CD8-positive, alpha-beta memory T cell (primary cell): ENCODE measurements around the gene ZC3H7A. TPM values are rescaled to one million over a fixed set of nuclear protein-coding genes. Genes with fewer than 3 reads are reported as not detected.
A peak's percentile ranks its signal among the peaks of the same experiment; 100 is the strongest.

ENCODE experiments used
- CTCF ChIA-PET: fragments of 350-600 bp; sonication (Branson Sonifier 250); formaldehyde crosslinking; loops from one replicate; lab custom pipeline; 2021; ENCODE audit warnings: antibody characterized with exemption; lab: Charles Lee
- POLR2A ChIA-PET: fragments of 350-600 bp; sonication (Branson Sonifier 250); formaldehyde crosslinking; loops from one replicate; lab custom pipeline; 2021; ENCODE audit warnings: antibody characterized with exemption; lab: Charles Lee
- DNase-seq, 5 donors: peaks; one replicate each; pipeline versions ENCODE4 v3.0.0 to v3.0.0-alpha.2; 2020 to 2022; ENCODE audit warnings: mixed read lengths in 1 of 5
- H3K27ac ChIP-seq: one replicate; pipeline ENCODE4 v1.7.0; 2013; ENCODE audit warnings: low read depth, mild to moderate bottlenecking, low read length, moderate library complexity
- H3K27me3 ChIP-seq: 2 replicates; pipeline ENCODE4 v1.7.0; 2013; ENCODE audit warnings: low read length, mild to moderate bottlenecking; ENCODE audit not compliant: insufficient read depth, poor library complexity, severe bottlenecking
- H3K36me3 ChIP-seq: 2 replicates; pipeline ENCODE4 v1.7.0; 2013; ENCODE audit warnings: mild to moderate bottlenecking, low read length, moderate library complexity; ENCODE audit not compliant: insufficient read depth
- H3K4me1 ChIP-seq: 2 replicates; pipeline ENCODE4 v1.7.0; 2013; ENCODE audit warnings: mild to moderate bottlenecking, low read length, moderate library complexity; ENCODE audit not compliant: insufficient read depth
- H3K4me3 ChIP-seq: 2 replicates; pipeline ENCODE4 v1.7.0; 2013; ENCODE audit warnings: mild to moderate bottlenecking, low read length
- H3K9me3 ChIP-seq: 2 replicates; pipeline ENCODE4 v1.7.0; 2013; ENCODE audit warnings: mild to moderate bottlenecking, low read length
- H3K27ac Mint-ChIP-seq, 8 donors: one replicate each; pipeline ENCODE4 v1.8.0; 2020 to 2021; ENCODE audit warnings: mixed read lengths in 8 of 8, mild to moderate bottlenecking in 6 of 8, inconsistent platforms in 3 of 8, moderate library complexity in 3 of 8
- H3K27me3 Mint-ChIP-seq, 2 donors: one replicate each; pipeline ENCODE4 v1.8.0; 2020 to 2021; ENCODE audit warnings: mixed read lengths in 2 of 2, mild to moderate bottlenecking in 1 of 2, moderate library complexity in 1 of 2
- H3K36me3 Mint-ChIP-seq, 3 donors: one replicate each; pipeline ENCODE4 v1.8.0; 2020 to 2021; ENCODE audit warnings: mixed read lengths in 3 of 3, inconsistent platforms in 1 of 3, mild to moderate bottlenecking in 1 of 3
- H3K4me1 Mint-ChIP-seq, 3 donors: one replicate each; pipeline ENCODE4 v1.8.0; 2020 to 2021; ENCODE audit warnings: mixed read lengths in 3 of 3, inconsistent platforms in 1 of 3, mild to moderate bottlenecking in 1 of 3
- H3K4me3 Mint-ChIP-seq, 7 donors: one replicate each; pipeline ENCODE4 v1.8.0; 2020 to 2021; ENCODE audit warnings: mixed read lengths in 7 of 7, mild to moderate bottlenecking in 6 of 7, moderate library complexity in 4 of 7, inconsistent platforms in 2 of 7
- H3K9me3 Mint-ChIP-seq, 5 donors: one replicate each; pipeline ENCODE4 v1.8.0; 2020 to 2022; ENCODE audit warnings: mixed read lengths in 5 of 5, mild to moderate bottlenecking in 3 of 5, moderate library complexity in 2 of 5, inconsistent platforms in 1 of 5
- polyA plus RNA-seq: library from polyadenylated mRNA; unstranded; fragments of 300-500 nt; fragmentation: Illumina TruSeq; gene quantifications from one replicate; pipeline ENCODE4 v1.2.3, GENCODE V29; 2021
- total RNA-seq, 2 experiments: library from RNA; stranded (reverse); gene quantifications; one replicate each; pipeline ENCODE4 v1.2.3, GENCODE V29; 2021

The ZC3H7A gene
- total and polyA plus RNA-seq, 3 experiments from 2014 or later, result 35.6 to 54.2 (median 51.9) TPM

DNA sequence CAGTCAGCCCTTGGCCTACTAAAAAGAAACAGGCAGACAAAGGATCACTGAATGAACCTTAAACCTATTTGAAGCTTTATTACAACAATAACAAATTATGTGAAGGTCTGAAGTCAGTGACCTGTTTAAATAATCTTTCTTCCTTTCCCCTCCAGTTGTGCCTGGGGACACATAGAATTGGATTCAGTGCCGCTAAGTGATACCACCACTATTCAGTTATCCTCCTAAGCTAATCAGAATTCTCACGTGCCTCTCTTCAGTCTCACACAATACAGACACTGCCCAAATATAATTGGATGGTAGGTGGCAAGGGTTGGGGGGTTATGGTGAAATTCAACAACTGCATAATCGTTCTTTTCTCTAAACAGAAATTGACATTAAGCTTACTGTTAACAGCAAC, 65.8 kb downstream of the ZC3H7A start:
- POLR2A ChIA-PET, result no interaction called here
- Mint-ChIP-seq H3K36me3 (peaks cover 5 to 88% (median 30%) of the 10 kb centered on the region in 3 donors), H3K4me3 (no peak overlapping the region), H3K27me3 (no peaks in the 10 kb centered on the region), H3K27ac (peak overlapping the region in 3 of 8 donors; percentile 54 to 91 (median 90)), H3K4me1 (peaks cover 36 to 67% (median 62%) of the 10 kb centered on the region in 3 donors), H3K9me3 (no peaks in the 10 kb centered on the region)
- CTCF ChIA-PET, result interaction anchor here (0.6 to 1.4 kb wide), 2 partner anchors 199 to 636 kb away, joined by 3 to 5 read pairs; no protein-coding TSS in a partner anchor
- Histone ChIP-seq H3K4me1 (peaks cover 13% of the 10 kb centered on the region), H3K4me3 (no peak overlapping the region), H3K9me3 (no peaks in the 10 kb centered on the region), H3K36me3 (peaks cover 57% of the 10 kb centered on the region), H3K27ac (no peak overlapping the region), H3K27me3 (no peaks in the 10 kb centered on the region)
- no peak for DNase-seq

- POLR2A ChIA-PET, result no interaction called here
- Histone ChIP-seq H3K4me1 (peaks cover 8% of the 10 kb centered on the region), H3K36me3 (peaks cover 50% of the 10 kb centered on the region), H3K4me3 (no peak overlapping the region), H3K27me3 (no peaks in the 10 kb centered on the region), H3K27ac (no peak overlapping the region), H3K9me3 (no peaks in the 10 kb centered on the region)
- Mint-ChIP-seq H3K27ac (peak overlapping the region in 7 of 8 donors; percentile 7 to 58 (median 40)), H3K4me1 (peaks cover 35 to 63% (median 57%) of the 10 kb centered on the region in 3 donors), H3K4me3 (no peak overlapping the region), H3K27me3 (no peaks in the 10 kb centered on the region), H3K9me3 (no peaks in the 10 kb centered on the region), H3K36me3 (peaks cover 5 to 87% (median 33%) of the 10 kb centered on the region in 3 donors)
- DNase-seq, result no peak
- CTCF ChIA-PET, result no interaction called here
These were observed 67.3 kb downstream of the ZC3H7A start for GRCh38 chr16:11729787-11730186.

DNA sequence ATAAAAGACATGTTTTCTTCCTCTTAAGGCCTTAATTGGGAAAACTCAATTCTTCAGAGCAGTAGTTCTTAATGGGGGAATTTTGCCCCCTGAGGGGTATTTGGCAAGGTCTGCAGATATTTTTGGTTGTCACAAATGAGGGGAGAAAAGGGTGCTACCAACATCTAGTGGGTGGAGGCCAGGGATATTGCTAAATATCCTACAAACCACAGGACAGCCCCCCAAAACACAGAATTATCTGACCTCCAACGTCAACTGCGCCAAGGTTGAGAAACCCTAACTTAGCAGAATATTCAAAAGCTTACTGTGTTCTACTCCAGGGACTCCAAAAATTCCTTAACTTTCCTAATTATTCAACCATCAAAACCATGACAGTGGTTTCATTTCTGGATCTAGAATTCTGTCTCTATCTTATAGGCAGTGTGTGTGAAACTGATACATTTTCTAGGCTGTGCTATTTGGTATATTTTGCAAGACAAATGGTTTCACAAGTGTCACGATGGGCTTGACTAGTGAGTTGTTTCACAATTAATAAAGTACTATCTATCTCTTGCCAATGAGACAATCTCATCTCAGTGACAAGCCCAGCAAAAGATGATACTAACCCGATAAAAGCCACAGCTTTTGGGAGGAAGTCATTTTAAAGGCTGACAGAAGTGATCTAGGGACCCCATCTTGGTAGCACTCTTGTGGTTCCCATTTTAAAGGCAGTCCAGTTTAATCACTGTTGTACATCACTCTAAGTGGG, 69.1 kb downstream of the ZC3H7A start:
- H3K4me3 ChIP-seq, result no peak overlapping the region
- Mint-ChIP-seq H3K9me3 (no peaks in the 10 kb centered on the region), H3K36me3 (peaks cover 5 to 81% (median 28%) of the 10 kb centered on the region in 3 donors), H3K27ac (peak overlapping the region in 7 of 8 donors; percentile 9 to 79 (median 39)), H3K27me3 (no peaks in the 10 kb centered on the region), H3K4me1 (peaks cover 32 to 60% (median 55%) of the 10 kb centered on the region in 3 donors), H3K4me3 (no peak overlapping the region)
- H3K27ac ChIP-seq, result no peak overlapping the region
- no peak for DNase-seq
- ChIA-PET CTCF (no interaction called here), POLR2A (interaction anchor here (1.1 kb wide), 1 partner anchor 70 kb away, joined by 3 read pairs; no protein-coding TSS in a partner anchor)
- no peaks in the 10 kb centered on the region for H3K27me3 ChIP-seq
- H3K4me1 ChIP-seq, result peaks cover 8% of the 10 kb centered on the region
- H3K9me3 ChIP-seq, result no peaks in the 10 kb centered on the region
- H3K36me3 ChIP-seq, result peaks cover 43% of the 10 kb centered on the region

DNA sequence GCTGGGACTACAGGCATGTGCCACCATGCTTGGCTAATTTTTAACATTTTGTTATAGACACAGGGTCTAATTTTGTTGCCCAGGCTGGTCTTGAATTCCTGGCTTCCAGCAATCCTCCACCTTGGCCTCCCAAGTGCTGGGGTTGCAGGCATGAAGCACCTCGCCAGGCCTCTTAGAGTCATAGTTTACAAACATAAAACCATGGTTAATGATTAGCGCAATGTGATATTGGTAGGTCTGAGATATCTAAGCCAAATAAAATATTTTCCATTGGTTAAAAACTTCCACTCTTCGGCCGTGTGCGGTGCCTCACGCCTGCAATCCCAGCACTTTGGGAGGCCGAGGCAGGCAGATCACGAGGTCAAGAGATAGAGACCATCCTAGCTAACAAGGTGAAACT, 71.0 kb downstream of the ZC3H7A start:
- Histone ChIP-seq H3K4me1 (peaks cover 8% of the 10 kb centered on the region), H3K27me3 (no peaks in the 10 kb centered on the region), H3K9me3 (no peaks in the 10 kb centered on the region), H3K4me3 (no peak overlapping the region), H3K27ac (no peak overlapping the region), H3K36me3 (peaks cover 35% of the 10 kb centered on the region)
- Mint-ChIP-seq H3K27ac (peak overlapping the region in 1 of 8 donors; percentile 24), H3K4me3 (no peak overlapping the region), H3K4me1 (peaks cover 29 to 50% (median 44%) of the 10 kb centered on the region in 3 donors), H3K9me3 (no peaks in the 10 kb centered on the region), H3K27me3 (no peaks in the 10 kb centered on the region), H3K36me3 (peaks cover 11 to 78% (median 22%) of the 10 kb centered on the region in 3 donors)
- POLR2A ChIA-PET, result interaction anchor here (0.8 kb wide), 1 partner anchor 83 kb away, joined by 3 read pairs; no protein-coding TSS in a partner anchor
- no peak for DNase-seq
- CTCF ChIA-PET, result interaction anchor here (1.8 kb wide), 1 partner anchor 11 kb away, joined by 10 read pairs; no protein-coding TSS in a partner anchor

DNA sequence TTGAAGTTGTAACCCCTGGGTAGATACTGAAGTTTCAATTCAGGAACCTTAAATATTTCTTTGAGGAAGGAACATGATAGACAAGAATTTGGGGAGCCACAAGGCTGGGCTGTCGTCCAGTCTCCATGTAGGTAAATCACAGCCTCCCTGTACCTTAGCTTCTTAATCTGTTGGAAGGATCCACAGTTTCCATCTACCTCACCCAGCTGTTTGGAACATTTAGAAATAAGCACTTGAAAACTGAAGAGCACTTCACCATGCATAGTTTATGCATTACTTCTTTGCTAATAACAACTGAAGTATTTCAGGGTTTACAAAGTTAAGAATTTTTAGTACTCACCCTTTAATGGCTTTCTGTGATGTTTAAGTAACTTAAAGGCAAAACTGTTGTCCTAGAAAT, 71.6 kb downstream of the ZC3H7A start:
- H3K4me1 Mint-ChIP-seq, result peaks cover 29 to 46% (median 41%) of the 10 kb centered on the region in 3 donors
- no peak overlapping the region for H3K4me3 Mint-ChIP-seq
- H3K27me3 Mint-ChIP-seq, result no peaks in the 10 kb centered on the region
- Histone ChIP-seq H3K4me1 (peaks cover 8% of the 10 kb centered on the region), H3K4me3 (no peak overlapping the region), H3K27ac (no peak overlapping the region), H3K9me3 (no peaks in the 10 kb centered on the region), H3K36me3 (peaks cover 32% of the 10 kb centered on the region), H3K27me3 (no peaks in the 10 kb centered on the region)
- H3K27ac Mint-ChIP-seq, result peak overlapping the region in 1 of 8 donors; percentile 42
- no peaks in the 10 kb centered on the region for H3K9me3 Mint-ChIP-seq
- peaks cover 11 to 79% (median 21%) of the 10 kb centered on the region in 3 donors for H3K36me3 Mint-ChIP-seq
- DNase-seq, result no peak
- ChIA-PET POLR2A (no interaction called here), CTCF (interaction anchor here (0.9 to 1.8 kb wide), 2 partner anchors 11 to 81 kb away, joined by 3 to 10 read pairs; no protein-coding TSS in a partner anchor)

DNA sequence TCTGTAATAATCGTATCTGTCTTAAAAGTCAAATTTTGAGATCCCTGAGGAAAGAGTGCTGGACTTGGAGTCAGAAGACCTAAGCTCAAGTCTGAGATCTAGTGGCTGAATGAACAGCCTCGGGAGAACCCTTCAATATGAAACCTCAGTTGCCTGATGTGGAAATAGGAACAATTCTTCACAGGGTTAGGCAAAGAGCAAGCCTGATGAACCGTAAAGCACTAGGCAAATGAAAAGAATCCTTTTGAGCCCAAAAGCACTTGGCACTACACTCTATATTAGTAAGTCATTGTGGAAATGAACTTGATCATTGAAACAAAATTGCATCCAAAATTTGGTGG, 74.6 kb downstream of the ZC3H7A start:
- Mint-ChIP-seq H3K4me1 (peaks cover 16 to 40% (median 29%) of the 10 kb centered on the region in 3 donors), H3K4me3 (no peak overlapping the region), H3K9me3 (no peaks in the 10 kb centered on the region), H3K27ac (peak overlapping the region in 4 of 8 donors; percentile 1 to 64 (median 18)), H3K36me3 (peaks cover 12 to 69% (median 16%) of the 10 kb centered on the region in 3 donors), H3K27me3 (peaks cover 0 to 2% of the 10 kb centered on the region in 2 donors)
- CTCF ChIA-PET, result interaction anchor here (0.8 kb wide), 1 partner anchor 314 kb away, joined by 3 read pairs; no protein-coding TSS in a partner anchor
- DNase-seq, result no peak
- H3K9me3 ChIP-seq, result no peaks in the 10 kb centered on the region
- POLR2A ChIA-PET, result no interaction called here
- no peaks in the 10 kb centered on the region for H3K27me3 ChIP-seq
- H3K36me3 ChIP-seq, result peaks cover 26% of the 10 kb centered on the region
- no peak overlapping the region for H3K27ac ChIP-seq
- no peaks in the 10 kb centered on the region for H3K4me1 ChIP-seq
- no peak overlapping the region for H3K4me3 ChIP-seq

- peaks cover 14 to 40% (median 28%) of the 10 kb centered on the region in 3 donors for H3K4me1 Mint-ChIP-seq
- Histone ChIP-seq H3K4me1 (no peaks in the 10 kb centered on the region), H3K4me3 (no peak overlapping the region), H3K9me3 (no peaks in the 10 kb centered on the region), H3K27ac (no peak overlapping the region), H3K36me3 (peaks cover 26% of the 10 kb centered on the region), H3K27me3 (no peaks in the 10 kb centered on the region)
- H3K36me3 Mint-ChIP-seq, result peaks cover 12 to 67% (median 16%) of the 10 kb centered on the region in 3 donors
- H3K27me3 Mint-ChIP-seq, result peaks cover 0 to 2% of the 10 kb centered on the region in 2 donors
- no peak for DNase-seq
- H3K27ac Mint-ChIP-seq, result peak overlapping the region in 6 of 8 donors; percentile 1 to 64 (median 26)
- CTCF ChIA-PET, result interaction anchor here (0.8 kb wide), 1 partner anchor 314 kb away, joined by 3 read pairs; no protein-coding TSS in a partner anchor
- no peak overlapping the region for H3K4me3 Mint-ChIP-seq
- POLR2A ChIA-PET, result no interaction called here
- H3K9me3 Mint-ChIP-seq, result no peaks in the 10 kb centered on the region
These were observed 75.1 kb downstream of the ZC3H7A start for GRCh38 chr16:11721781-11722467.
